BE2C (cell line): ENCODE data around the gene UNC5B.
A peak's percentile ranks its signal among the peaks of the same experiment; 100 is the strongest.

ENCODE experiments used
- DNase-seq: peaks from one replicate; pipeline ENCODE4 v3.0.0-alpha.2; 2020
- H3K27me3 ChIP-seq: fragments of 250-450 bp; sonication (Bioruptor Pico); 2 replicates; pipeline ENCODE4 v1.5.1; 2020; ENCODE audit warnings: mild to moderate bottlenecking
- H3K36me3 ChIP-seq: fragments of 250-450 bp; sonication (Bioruptor Pico); 2 replicates; pipeline ENCODE4 v1.5.1; 2020; ENCODE audit warnings: mild to moderate bottlenecking
- H3K4me1 ChIP-seq: fragments of 250-450 bp; sonication (Bioruptor Pico); 2 replicates; pipeline ENCODE4 v1.5.1; 2020
- H3K4me3 ChIP-seq: 2 replicates; pipeline ENCODE4 v1.5.1; 2011; ENCODE audit warnings: low read depth, low read length
- H3K9me3 ChIP-seq: fragments of 250-450 bp; sonication (Bioruptor Pico); 2 replicates; pipeline ENCODE4 v1.5.1; 2020
- TF ChIP-seq, protein P1 (sequence below): IDR thresholded peaks from 2 replicates; pipeline ENCODE4 v1.5.1; 2012; ENCODE audit warnings: mild to moderate bottlenecking, low read depth, low read length

The UNC5B gene

GRCh38 chr10:71264345-71265200, 52.2 kb downstream of the UNC5B start:
- no peaks in the 10 kb centered on the region for H3K27me3 ChIP-seq
- no peak overlapping the region for H3K4me3 ChIP-seq
- TF ChIP-seq, protein P1, sequence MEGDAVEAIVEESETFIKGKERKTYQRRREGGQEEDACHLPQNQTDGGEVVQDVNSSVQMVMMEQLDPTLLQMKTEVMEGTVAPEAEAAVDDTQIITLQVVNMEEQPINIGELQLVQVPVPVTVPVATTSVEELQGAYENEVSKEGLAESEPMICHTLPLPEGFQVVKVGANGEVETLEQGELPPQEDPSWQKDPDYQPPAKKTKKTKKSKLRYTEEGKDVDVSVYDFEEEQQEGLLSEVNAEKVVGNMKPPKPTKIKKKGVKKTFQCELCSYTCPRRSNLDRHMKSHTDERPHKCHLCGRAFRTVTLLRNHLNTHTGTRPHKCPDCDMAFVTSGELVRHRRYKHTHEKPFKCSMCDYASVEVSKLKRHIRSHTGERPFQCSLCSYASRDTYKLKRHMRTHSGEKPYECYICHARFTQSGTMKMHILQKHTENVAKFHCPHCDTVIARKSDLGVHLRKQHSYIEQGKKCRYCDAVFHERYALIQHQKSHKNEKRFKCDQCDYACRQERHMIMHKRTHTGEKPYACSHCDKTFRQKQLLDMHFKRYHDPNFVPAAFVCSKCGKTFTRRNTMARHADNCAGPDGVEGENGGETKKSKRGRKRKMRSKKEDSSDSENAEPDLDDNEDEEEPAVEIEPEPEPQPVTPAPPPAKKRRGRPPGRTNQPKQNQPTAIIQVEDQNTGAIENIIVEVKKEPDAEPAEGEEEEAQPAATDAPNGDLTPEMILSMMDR, result no peak
- H3K9me3 ChIP-seq, result no peaks in the 10 kb centered on the region
- peaks cover 18% of the 10 kb centered on the region for H3K36me3 ChIP-seq
- H3K4me1 ChIP-seq, result peaks cover 91% of the 10 kb centered on the region
- no peak for DNase-seq

DNA sequence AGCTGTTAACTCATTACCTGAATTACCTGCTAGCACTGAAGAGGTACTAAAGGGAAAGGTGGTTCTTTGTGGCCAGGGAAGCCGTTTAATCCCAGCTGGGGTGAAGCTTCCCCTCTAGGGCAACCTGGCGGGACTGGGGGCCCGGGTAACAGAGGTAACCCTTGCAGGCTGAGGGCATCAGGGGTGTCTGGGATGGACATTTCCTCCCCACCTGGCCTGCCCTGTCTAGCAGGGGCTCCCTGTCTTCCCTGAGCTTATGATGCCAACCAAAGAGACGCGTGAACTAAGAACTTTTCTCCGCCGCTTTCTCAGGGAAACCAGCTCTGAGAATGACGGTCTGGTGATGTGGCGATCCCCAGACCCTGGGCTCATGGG, 52.8 kb downstream of the UNC5B start:
- no peak overlapping the region for H3K4me3 ChIP-seq
- H3K9me3 ChIP-seq, result no peaks in the 10 kb centered on the region
- TF ChIP-seq, protein P1, result no peak
- H3K27me3 ChIP-seq, result no peaks in the 10 kb centered on the region
- no peak for DNase-seq
- peaks cover 18% of the 10 kb centered on the region for H3K36me3 ChIP-seq
- peaks cover 89% of the 10 kb centered on the region for H3K4me1 ChIP-seq

GRCh38 chr10:71265618-71266146, 53.3 kb downstream of the UNC5B start:
- Histone ChIP-seq H3K4me1 (peaks cover 87% of the 10 kb centered on the region), H3K36me3 (peaks cover 18% of the 10 kb centered on the region), H3K4me3 (no peak overlapping the region), H3K9me3 (no peaks in the 10 kb centered on the region), H3K27me3 (no peaks in the 10 kb centered on the region)
- TF ChIP-seq, protein P1, result no peak
- DNase-seq, result peak; percentile 48

GRCh38 chr10:71266147-71266917, 54.0 kb downstream of the UNC5B start:
- peak; percentile 94 for DNase-seq
- TF ChIP-seq, protein P1, result no peak
- Histone ChIP-seq H3K36me3 (peaks cover 14% of the 10 kb centered on the region), H3K27me3 (no peaks in the 10 kb centered on the region), H3K4me1 (peaks cover 86% of the 10 kb centered on the region), H3K9me3 (no peaks in the 10 kb centered on the region), H3K4me3 (no peak overlapping the region)

- Histone ChIP-seq H3K4me1 (peaks cover 88% of the 10 kb centered on the region), H3K9me3 (no peaks in the 10 kb centered on the region), H3K36me3 (peaks cover 16% of the 10 kb centered on the region), H3K4me3 (no peak overlapping the region), H3K27me3 (no peaks in the 10 kb centered on the region)
- no peak for DNase-seq
- TF ChIP-seq, protein P1, result no peak
Observed at GRCh38 chr10:71266918-71267442, 54.6 kb downstream of the UNC5B start.
